GM19455 (cell line): ENCODE measurements around the gene ANKS3.

Experiments
- ATAC-seq: cut with Tn5 transposase; IDR thresholded peaks from one replicate; pipeline ENCODE4 v1.9.1; 2021; ENCODE audit not compliant: unreplicated experiment

ANKS3 gene

GRCh38 chr16:4728676-4729075 lies 5.4 kb downstream of the ANKS3 start:
- no peak for ATAC-seq

- no peak for ATAC-seq
Measured at GRCh38 chr16:4726616-4727015, 7.5 kb downstream of the ANKS3 start.

- ATAC-seq, result no peak
Measured at GRCh38 chr16:4724661-4725270, 9.3 kb downstream of the ANKS3 start.

- no peak for ATAC-seq
Measured at GRCh38 chr16:4723071-4723767, 10.9 kb downstream of the ANKS3 start.

- no peak for ATAC-seq
Measured at GRCh38 chr16:4718466-4718865, 15.6 kb downstream of the ANKS3 start.

- ATAC-seq, result no peak
Measured at GRCh38 chr16:4714996-4715395, 19.1 kb downstream of the ANKS3 start.

GRCh38 chr16:4713663-4714501 lies 20.2 kb downstream of the ANKS3 start:
- no peak for ATAC-seq

GRCh38 chr16:4709481-4709880 lies 24.6 kb downstream of the ANKS3 start:
- ATAC-seq, result no peak

GRCh38 chr16:4706871-4707270 lies 27.2 kb downstream of the ANKS3 start:
- ATAC-seq, result no peak

- ATAC-seq, result no peak
Measured at GRCh38 chr16:4704913-4705312, 29.2 kb downstream of the ANKS3 start.

- no peak for ATAC-seq
Measured at GRCh38 chr16:4704491-4704890, 29.6 kb downstream of the ANKS3 start.

GRCh38 chr16:4703906-4704305 lies 30.2 kb downstream of the ANKS3 start:
- no peak for ATAC-seq

- ATAC-seq, result no peak
Measured at GRCh38 chr16:4702466-4702808, 31.6 kb downstream of the ANKS3 start.

- ATAC-seq, result no peak
Measured at GRCh38 chr16:4701791-4702465, 32.1 kb downstream of the ANKS3 start.

GRCh38 chr16:4700997-4701743 lies 32.9 kb downstream of the ANKS3 start:
- ATAC-seq, result no peak

- ATAC-seq, result no peak
Measured at GRCh38 chr16:4700380-4700996, 33.6 kb downstream of the ANKS3 start.

- ATAC-seq, result no peak
Measured at GRCh38 chr16:4699046-4699556, 35.0 kb downstream of the ANKS3 start.

GRCh38 chr16:4698321-4699045 lies 35.6 kb downstream of the ANKS3 start:
- no peak for ATAC-seq

- no peak for ATAC-seq
Measured at GRCh38 chr16:4697848-4698291, 36.2 kb downstream of the ANKS3 start.
